VCaP (cell line): Measurements from ENCODE around the gene CACNB1.
"Not testable (repeated sequence)": the region's sequence is repeated elsewhere in the genome, so short reads cannot be mapped to it uniquely, and the experiment has no call there.

Experiments used
- H3K27ac ChIP-seq: fragments of 450-650 bp; 2 replicates; pipeline ENCODE4 v1.5.1; 2017
- TF ChIP-seq, protein P1 (sequence below): fragments of 450-650 bp; conservative IDR thresholded peaks from 2 replicates; pipeline ENCODE4 v1.5.1; 2017; ENCODE audit warnings: mild to moderate bottlenecking, moderate library complexity

The CACNB1 gene

DNA sequence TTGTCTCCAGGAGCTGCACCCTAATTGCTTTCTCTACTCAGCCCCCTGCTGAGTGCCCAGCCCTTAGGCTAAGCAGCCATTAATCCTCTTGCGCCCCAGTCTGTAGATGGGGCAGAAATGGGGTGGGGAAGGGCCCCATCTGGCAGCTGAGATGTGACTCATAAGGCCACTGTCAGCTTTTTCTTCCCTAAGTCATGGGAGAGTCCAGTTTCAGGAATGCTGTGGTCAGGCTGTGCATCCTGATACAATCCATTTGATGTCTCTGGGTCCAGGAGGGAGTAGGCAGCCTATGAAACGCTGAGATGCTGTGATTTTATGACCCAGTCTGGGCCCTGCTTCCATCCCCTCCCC, 58.3 kb downstream of the CACNB1 start:
- H3K27ac ChIP-seq, result no peak overlapping the region
- TF ChIP-seq, protein P1, sequence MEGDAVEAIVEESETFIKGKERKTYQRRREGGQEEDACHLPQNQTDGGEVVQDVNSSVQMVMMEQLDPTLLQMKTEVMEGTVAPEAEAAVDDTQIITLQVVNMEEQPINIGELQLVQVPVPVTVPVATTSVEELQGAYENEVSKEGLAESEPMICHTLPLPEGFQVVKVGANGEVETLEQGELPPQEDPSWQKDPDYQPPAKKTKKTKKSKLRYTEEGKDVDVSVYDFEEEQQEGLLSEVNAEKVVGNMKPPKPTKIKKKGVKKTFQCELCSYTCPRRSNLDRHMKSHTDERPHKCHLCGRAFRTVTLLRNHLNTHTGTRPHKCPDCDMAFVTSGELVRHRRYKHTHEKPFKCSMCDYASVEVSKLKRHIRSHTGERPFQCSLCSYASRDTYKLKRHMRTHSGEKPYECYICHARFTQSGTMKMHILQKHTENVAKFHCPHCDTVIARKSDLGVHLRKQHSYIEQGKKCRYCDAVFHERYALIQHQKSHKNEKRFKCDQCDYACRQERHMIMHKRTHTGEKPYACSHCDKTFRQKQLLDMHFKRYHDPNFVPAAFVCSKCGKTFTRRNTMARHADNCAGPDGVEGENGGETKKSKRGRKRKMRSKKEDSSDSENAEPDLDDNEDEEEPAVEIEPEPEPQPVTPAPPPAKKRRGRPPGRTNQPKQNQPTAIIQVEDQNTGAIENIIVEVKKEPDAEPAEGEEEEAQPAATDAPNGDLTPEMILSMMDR, result no peak

DNA sequence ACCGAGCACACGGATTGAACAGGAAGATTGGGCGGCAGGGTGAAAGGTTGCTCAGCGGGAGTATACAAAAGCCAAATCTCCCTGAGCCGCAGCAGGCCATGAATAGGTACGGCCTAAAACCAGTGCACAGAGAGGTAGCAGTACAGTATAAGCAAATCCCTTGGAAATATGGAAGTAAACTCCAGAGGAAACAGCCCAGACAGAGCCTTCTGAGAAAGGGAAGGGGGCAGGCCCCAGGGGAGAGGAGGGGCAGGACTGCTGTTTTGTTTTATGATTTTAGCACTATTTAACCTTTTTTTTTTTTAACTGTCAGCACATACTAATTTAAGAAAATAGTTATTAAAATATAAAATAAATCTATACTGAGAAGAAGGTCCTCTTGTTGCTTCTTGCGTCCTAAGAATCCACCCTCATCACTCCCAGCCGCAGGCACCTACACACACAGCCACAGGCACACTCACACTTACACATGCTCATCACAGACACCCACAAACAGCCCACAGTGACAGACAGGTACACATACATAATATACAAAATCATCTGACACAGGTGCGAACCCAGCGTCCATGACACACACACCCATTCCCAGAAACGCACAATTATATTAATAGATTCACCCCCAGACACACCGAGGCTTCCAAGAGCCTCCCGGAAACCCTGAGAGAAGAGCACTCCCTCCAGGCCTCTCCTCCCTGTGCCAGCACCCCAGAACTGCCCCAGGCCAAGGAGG, 58.9 kb downstream of the CACNB1 start:
- H3K27ac ChIP-seq, result no peak overlapping the region
- TF ChIP-seq, protein P1, result no peak

DNA sequence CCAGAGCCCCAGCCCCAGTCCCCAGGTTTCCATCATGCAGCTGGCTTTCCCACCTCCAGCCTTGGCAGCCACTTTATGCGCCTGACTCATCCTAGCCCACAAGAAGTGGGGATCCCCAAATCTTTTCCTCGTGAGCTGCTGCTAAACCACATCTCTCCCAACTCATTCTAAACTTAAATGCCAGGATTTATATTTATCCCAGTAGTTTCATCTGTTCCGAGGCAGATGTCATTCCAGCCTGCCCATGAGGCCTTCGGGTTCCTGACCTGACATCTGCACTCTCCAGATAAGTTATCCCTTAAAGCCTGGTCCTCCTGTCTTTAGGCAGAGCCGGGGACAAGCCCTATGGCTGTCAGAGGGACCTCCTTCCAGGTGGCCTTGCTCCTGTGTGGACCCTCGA, 62.6 kb downstream of the CACNB1 start:
- H3K27ac ChIP-seq, result no peak overlapping the region
- TF ChIP-seq, protein P1, result no peak

DNA sequence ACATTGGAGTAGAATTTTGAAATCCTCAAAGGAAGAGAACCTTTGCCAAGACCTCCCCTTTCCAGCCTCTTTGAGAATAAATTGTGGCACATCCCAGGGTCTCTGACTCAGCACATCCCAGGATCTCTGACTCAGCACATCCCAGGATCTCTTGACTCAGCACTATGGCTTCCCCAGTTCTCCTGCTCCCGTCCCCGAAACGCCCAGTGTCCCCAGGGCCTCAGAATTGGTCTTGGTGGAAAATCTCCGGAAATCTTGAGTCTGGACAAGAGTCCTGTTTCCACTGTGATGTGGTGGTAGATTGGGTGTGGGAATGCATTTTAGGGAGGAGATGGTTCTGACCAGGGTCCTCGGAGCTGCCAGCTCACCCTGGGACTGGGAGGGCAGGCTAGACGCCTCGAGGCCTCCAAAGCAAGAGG, 65.3 kb downstream of the CACNB1 start:
- H3K27ac ChIP-seq, result no peak overlapping the region
- TF ChIP-seq, protein P1, result no peak

DNA sequence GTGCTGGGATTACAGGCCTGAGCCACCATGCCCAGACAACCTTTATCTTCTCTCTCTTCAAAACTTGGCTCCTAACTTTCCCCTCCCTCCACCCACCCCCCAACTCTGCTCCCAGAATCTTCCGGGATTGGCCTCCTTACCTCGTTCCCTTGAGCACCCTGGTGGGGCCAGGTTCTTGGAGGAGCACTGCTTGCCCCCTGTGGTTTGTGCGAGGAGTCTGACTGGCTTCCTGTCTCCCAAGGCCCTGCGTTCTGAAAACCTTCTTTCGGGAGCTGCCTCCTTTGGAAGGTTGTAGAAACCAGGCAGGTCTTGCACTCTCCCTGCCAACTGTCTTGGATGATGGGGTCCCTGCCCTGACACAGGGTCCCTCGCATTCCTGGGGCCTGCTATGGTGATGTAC, 65.9 kb downstream of the CACNB1 start:
- TF ChIP-seq, protein P1, result no peak
- H3K27ac ChIP-seq, result no peak overlapping the region

DNA sequence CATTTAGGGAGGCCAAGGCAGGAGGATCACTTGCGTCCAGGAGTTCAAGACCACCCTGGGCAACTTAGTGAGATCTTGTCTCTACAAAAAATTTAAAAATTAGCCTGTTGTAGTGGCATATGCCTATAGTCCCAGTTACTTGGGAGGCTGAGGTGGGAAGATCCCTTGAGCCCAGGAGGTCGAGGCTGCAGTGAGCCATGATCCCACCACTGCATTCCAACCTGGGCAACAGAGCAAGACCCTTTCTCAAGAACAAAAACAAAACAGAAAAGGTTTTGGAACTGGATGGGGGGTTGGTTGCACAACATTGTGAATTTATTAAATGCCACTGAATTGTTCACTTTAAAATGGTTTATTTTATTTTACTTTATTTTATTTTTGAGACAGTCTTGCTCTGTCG, 67.3 kb downstream of the CACNB1 start:
- H3K27ac ChIP-seq, result no peak overlapping the region
- TF ChIP-seq, protein P1, result no peak

DNA sequence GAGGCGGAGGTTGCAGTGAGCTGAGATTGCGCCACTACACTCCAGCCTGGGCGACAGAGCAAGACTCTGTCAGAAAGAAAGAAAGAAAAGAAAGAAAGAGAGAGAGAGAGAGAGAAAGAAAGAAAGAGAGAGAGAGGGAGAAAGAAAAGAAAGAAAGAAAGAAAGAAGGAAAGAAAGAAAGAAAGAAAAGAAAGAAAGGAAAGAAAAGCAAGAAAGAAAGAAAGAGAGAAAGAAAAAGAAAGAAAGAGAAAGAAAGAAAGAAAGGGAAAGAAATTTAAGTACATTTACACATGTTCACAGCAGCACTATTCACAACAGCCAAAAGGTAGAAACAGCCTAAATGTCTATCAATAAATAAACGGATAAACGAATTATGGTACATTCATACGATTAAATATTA, 67.9 kb downstream of the CACNB1 start:
- H3K27ac ChIP-seq, result not testable (repeated sequence)

DNA sequence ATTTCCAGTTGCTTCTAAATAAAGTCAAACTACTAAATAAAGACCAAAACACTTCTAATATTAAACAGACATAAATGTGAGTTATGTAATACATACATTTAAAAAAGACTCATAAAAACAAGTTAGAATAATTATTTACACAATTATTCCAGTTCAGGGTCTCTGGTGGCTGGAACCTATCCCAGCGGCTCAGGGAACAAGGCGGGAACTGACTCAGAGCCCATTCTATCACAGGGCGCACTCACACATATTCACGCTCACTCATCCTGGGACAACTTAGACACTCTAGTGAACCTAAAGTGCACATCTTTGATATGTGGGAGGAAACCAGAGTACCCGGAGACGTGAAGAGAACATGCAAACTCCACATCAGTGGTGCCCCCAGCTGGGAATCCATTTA, 71.0 kb downstream of the CACNB1 start:
- TF ChIP-seq, protein P1, result no peak
- no peak overlapping the region for H3K27ac ChIP-seq
